ENCODE measurements around the gene TLE5. TPM values are rescaled to one million over a fixed set of nuclear protein-coding genes. Genes with fewer than 3 reads are reported as not detected.
A peak's percentile ranks its signal among the peaks of the same experiment; 100 is the strongest.

TLE5 gene
- total and polyA plus RNA-seq, 10 of the 15 experiments (the other 5 are each of a cell fraction or from before 2014, with no cell fraction given): 2.5 to 373 (median 154) TPM

- TF ChIP-seq E2F4 (IDR thresholded peaks at IDR 0.05; ENCODE audit: low read depth, low read length) (no peak), E2F8 (IDR thresholded peaks at IDR 0.05; ENCODE audit: low read depth, partially characterized antibody) (no peak), SMAD1 (IDR thresholded peaks at IDR 0.05; ENCODE audit: low read depth, partially characterized antibody) (no peak), CHD1 (IDR thresholded peaks at IDR 0.05; ENCODE audit: low read depth, low read length) (no peak), ATF7 (IDR thresholded peaks at IDR 0.05; ENCODE audit: low read depth) (no peak), MYC (IDR thresholded peaks at IDR 0.05; ENCODE audit: insufficient read depth, insufficient read length, insufficient replicate concordance, low read length, severe bottlenecking) (no peak), CHD2 (IDR thresholded peaks at IDR 0.05; ENCODE audit: borderline replicate concordance, low read depth, low read length) (no peak), IKZF1 (conservative IDR thresholded peaks at IDR 0.05) (no peak), ZBED1 (IDR thresholded peaks at IDR 0.05; ENCODE audit: borderline replicate concordance) (no peak), GABPA (IDR thresholded peaks at IDR 0.05; ENCODE audit: low read depth) (no peak), MEF2B (IDR thresholded peaks at IDR 0.05; ENCODE audit: partially characterized antibody, poor library complexity, severe bottlenecking) (no peak), SIN3A (IDR thresholded peaks at IDR 0.05; ENCODE audit: low read depth, low read length) (no peak), CEBPB (IDR thresholded peaks at IDR 0.05; ENCODE audit: borderline replicate concordance in 1 of 2, low read depth in 2 of 2, low read length in 2 of 2) (no peak), NR2C2 (IDR thresholded peaks at IDR 0.05; ENCODE audit: borderline replicate concordance, control insufficient read depth, insufficient read length, low read depth) (no peak), MLLT1 (IDR thresholded peaks at IDR 0.05) (no peak), MYB (IDR thresholded peaks at IDR 0.05; ENCODE audit: borderline replicate concordance, low read depth, low read length) (no peak), TCF3 (IDR thresholded peaks at IDR 0.05; ENCODE audit: borderline replicate concordance, insufficient read depth, low read depth, low read length) (0 out of 2 replicates have a peak, but pooled peaks have one; percentile 17), WRNIP1 (IDR thresholded peaks at IDR 0.05; ENCODE audit: borderline replicate concordance, low read depth, low read length) (no peak), RB1 (IDR thresholded peaks at IDR 0.05; ENCODE audit: borderline replicate concordance) (no peak), KDM1A (IDR thresholded peaks at IDR 0.05; ENCODE audit: borderline replicate concordance) (no peak), PKNOX1 (IDR thresholded peaks at IDR 0.05) (peak; percentile 52), MXI1 (IDR thresholded peaks at IDR 0.05; ENCODE audit: low read depth, low read length) (no peak), HDAC2 (IDR thresholded peaks at IDR 0.05) (no peak), TCF7 (IDR thresholded peaks at IDR 0.05; ENCODE audit: borderline replicate concordance) (no peak)
Observed at GRCh38 chr19:3062165-3063105, at the start of gene TLE5 (continued).

Measured in GM12878 (cell line).